ENCODE measurements around the gene FASTK.

The FASTK gene

DNA sequence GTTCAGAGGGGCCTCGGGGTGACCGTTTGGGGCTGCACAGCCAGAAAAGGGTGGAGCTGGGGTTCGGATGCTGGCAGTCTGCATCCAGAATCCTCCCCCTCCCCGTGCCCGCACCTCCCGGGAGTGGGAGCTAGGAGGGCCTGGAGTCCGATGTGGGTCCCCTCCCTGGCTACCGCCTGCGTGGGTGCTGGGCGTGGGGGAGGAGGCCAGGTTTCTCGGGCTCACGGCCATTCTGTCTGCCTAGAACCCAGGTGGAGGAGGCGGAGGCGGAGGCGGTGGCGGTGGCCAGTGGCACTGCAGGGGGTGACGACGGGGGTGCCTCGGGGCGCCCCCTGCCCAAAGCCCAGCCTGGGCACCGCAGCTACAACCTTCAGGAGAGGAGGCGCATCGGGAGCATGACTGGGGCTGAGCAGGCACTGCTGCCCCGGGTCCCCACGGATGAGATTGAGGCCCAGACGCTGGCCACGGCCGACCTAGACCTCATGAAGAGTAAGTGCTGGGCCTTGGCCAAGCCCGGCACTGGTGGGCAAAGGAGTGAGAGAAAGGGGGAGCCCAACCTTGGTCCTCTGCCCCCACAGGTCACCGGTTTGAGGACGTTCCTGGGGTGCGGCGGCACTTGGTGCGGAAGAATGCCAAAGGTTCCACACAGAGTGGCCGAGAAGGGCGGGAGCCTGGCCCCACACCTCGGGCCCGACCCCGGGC, 14.2 kb downstream of the FASTK start:
- H3K9ac ChIP-seq (ENCODE audit: low read length) = no peak overlapping the region
- no peaks in the 10 kb centered on the region for H3K9me2 ChIP-seq (replicated peaks; ENCODE audit: insufficient read depth, low read length)
- H3K27me3 ChIP-seq (ENCODE audit: low read length) = no peaks in the 10 kb centered on the region
- no peak overlapping the region for H3K27ac ChIP-seq (ENCODE audit: low read depth, low read length)
- no peaks in the 10 kb centered on the region for H3K9me3 ChIP-seq (ENCODE audit: insufficient read depth, low read length)
- no peak overlapping the region for H3K4me3 ChIP-seq (ENCODE audit: insufficient read depth, low read length, poor library complexity, severe bottlenecking)
- no peak for TF ChIP-seq EZH2phosphoT487 (conservative IDR thresholded peaks at IDR 0.05; ENCODE audit: low read length)
- TF ChIP-seq, protein P1, sequence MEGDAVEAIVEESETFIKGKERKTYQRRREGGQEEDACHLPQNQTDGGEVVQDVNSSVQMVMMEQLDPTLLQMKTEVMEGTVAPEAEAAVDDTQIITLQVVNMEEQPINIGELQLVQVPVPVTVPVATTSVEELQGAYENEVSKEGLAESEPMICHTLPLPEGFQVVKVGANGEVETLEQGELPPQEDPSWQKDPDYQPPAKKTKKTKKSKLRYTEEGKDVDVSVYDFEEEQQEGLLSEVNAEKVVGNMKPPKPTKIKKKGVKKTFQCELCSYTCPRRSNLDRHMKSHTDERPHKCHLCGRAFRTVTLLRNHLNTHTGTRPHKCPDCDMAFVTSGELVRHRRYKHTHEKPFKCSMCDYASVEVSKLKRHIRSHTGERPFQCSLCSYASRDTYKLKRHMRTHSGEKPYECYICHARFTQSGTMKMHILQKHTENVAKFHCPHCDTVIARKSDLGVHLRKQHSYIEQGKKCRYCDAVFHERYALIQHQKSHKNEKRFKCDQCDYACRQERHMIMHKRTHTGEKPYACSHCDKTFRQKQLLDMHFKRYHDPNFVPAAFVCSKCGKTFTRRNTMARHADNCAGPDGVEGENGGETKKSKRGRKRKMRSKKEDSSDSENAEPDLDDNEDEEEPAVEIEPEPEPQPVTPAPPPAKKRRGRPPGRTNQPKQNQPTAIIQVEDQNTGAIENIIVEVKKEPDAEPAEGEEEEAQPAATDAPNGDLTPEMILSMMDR (IDR thresholded peaks at IDR 0.05; ENCODE audit: insufficient read depth, low read length, poor library complexity, severe bottlenecking) = no peak
- peaks cover 11% of the 10 kb centered on the region; the same call in 1 of the 2 replicates for H3K79me2 ChIP-seq (ENCODE audit: insufficient read depth, low read length)
- no peaks in the 10 kb centered on the region for H3F3A ChIP-seq (ENCODE audit: insufficient read depth)
- H3K4me2 ChIP-seq (ENCODE audit: low read depth, low read length, poor library complexity, severe bottlenecking) = no peak overlapping the region
- no peak overlapping the region for H2AFZ ChIP-seq (ENCODE audit: low read depth, low read length, severe bottlenecking)
- no peaks in the 10 kb centered on the region for H4K20me1 ChIP-seq (ENCODE audit: low read depth, low read length)
- no peaks in the 10 kb centered on the region for H3K36me3 ChIP-seq (ENCODE audit: low read length)

DNA sequence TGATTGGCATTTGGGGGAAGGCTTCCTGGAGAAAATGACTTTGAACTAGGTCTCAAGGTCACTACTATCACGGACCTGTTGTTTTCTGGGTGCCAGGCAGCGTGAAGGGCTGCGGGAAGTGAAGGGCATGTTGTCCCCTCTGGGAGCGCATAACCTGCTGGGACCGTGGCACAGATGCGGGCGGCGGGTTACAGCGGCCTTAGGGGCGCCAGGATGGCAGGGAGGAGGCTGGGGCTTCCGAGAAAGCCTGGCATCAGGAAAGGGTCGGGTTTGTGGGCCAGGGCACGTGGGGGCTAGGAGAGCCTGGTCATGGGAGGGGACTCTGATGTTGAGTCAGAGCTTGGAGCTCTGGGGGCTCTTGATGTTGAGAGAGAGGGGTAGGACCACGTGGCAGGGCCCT, 15.1 kb downstream of the FASTK start:
- H3K9ac ChIP-seq (ENCODE audit: low read length) = no peak overlapping the region
- no peaks in the 10 kb centered on the region for H3F3A ChIP-seq (ENCODE audit: insufficient read depth)
- H3K79me2 ChIP-seq (ENCODE audit: insufficient read depth, low read length) = peaks cover 20% of the 10 kb centered on the region
- no peak for TF ChIP-seq EZH2phosphoT487 (conservative IDR thresholded peaks at IDR 0.05; ENCODE audit: low read length)
- TF ChIP-seq, protein P1 (IDR thresholded peaks at IDR 0.05; ENCODE audit: insufficient read depth, low read length, poor library complexity, severe bottlenecking) = no peak
- H3K4me3 ChIP-seq (ENCODE audit: insufficient read depth, low read length, poor library complexity, severe bottlenecking) = no peak overlapping the region
- H3K27ac ChIP-seq (ENCODE audit: low read depth, low read length) = no peak overlapping the region
- H3K9me2 ChIP-seq (replicated peaks; ENCODE audit: insufficient read depth, low read length) = no peaks in the 10 kb centered on the region
- H3K9me3 ChIP-seq (ENCODE audit: insufficient read depth, low read length) = no peaks in the 10 kb centered on the region
- H3K4me2 ChIP-seq (ENCODE audit: low read depth, low read length, poor library complexity, severe bottlenecking) = no peak overlapping the region
- no peaks in the 10 kb centered on the region for H4K20me1 ChIP-seq (ENCODE audit: low read depth, low read length)
- no peaks in the 10 kb centered on the region for H3K36me3 ChIP-seq (ENCODE audit: low read length)
- H2AFZ ChIP-seq (ENCODE audit: low read depth, low read length, severe bottlenecking) = no peak overlapping the region
- H3K27me3 ChIP-seq (ENCODE audit: low read length) = no peaks in the 10 kb centered on the region

- no peak overlapping the region for H3K27ac ChIP-seq (ENCODE audit: low read depth, low read length)
- no peaks in the 10 kb centered on the region for H3K36me3 ChIP-seq (ENCODE audit: low read length)
- H3K79me2 ChIP-seq (ENCODE audit: insufficient read depth, low read length) = peaks cover 25% of the 10 kb centered on the region
- no peak overlapping the region for H3K9ac ChIP-seq (ENCODE audit: low read length)
- no peak overlapping the region for H3K4me3 ChIP-seq (ENCODE audit: insufficient read depth, low read length, poor library complexity, severe bottlenecking)
- H3K4me2 ChIP-seq (ENCODE audit: low read depth, low read length, poor library complexity, severe bottlenecking) = no peak overlapping the region
- no peaks in the 10 kb centered on the region for H3K27me3 ChIP-seq (ENCODE audit: low read length)
- no peaks in the 10 kb centered on the region for H3F3A ChIP-seq (ENCODE audit: insufficient read depth)
- H3K9me3 ChIP-seq (ENCODE audit: insufficient read depth, low read length) = no peaks in the 10 kb centered on the region
- H2AFZ ChIP-seq (ENCODE audit: low read depth, low read length, severe bottlenecking) = no peak overlapping the region
- no peaks in the 10 kb centered on the region for H4K20me1 ChIP-seq (ENCODE audit: low read depth, low read length)
- no peak for TF ChIP-seq EZH2phosphoT487 (conservative IDR thresholded peaks at IDR 0.05; ENCODE audit: low read length)
- TF ChIP-seq, protein P1 (IDR thresholded peaks at IDR 0.05; ENCODE audit: insufficient read depth, low read length, poor library complexity, severe bottlenecking) = no peak
- H3K9me2 ChIP-seq (replicated peaks; ENCODE audit: insufficient read depth, low read length) = no peaks in the 10 kb centered on the region
These were observed 15.6 kb downstream of the FASTK start for GRCh38 chr7:151064993-151065392.

Data from SU-DHL-6 (cell line).